PFSK-1 (cell line): Measurements from ENCODE around the gene DUS2.

Source experiments
- POLR2AphosphoS5 ChIP-seq: IDR thresholded peaks from 2 replicates; pipeline ENCODE4 v1.6.1; 2012; ENCODE audit warnings: low read depth, mild to moderate bottlenecking, control low read depth, low read length, moderate library complexity
- REST ChIP-seq, 2 experiments: IDR thresholded peaks; 2 replicates each; pipeline versions ENCODE4 v1.6.1 to v1.8.0; 2011 to 2012; ENCODE audit warnings: low read depth in 2 of 2, low read length in 2 of 2, control low read depth in 1 of 2, inconsistent platforms in 1 of 2, mild to moderate bottlenecking in 1 of 2, moderate library complexity in 1 of 2; ENCODE audit not compliant: insufficient read depth in 1 of 2
- SIN3A ChIP-seq: IDR thresholded peaks from 2 replicates; pipeline ENCODE4 v1.6.1; 2012; ENCODE audit warnings: mild to moderate bottlenecking, low read length, moderate library complexity, borderline replicate concordance; ENCODE audit not compliant: insufficient read depth
- TAF1 ChIP-seq: IDR thresholded peaks from 2 replicates; pipeline ENCODE4 v1.6.1; 2012; ENCODE audit warnings: low read length, control low read depth, borderline replicate concordance; ENCODE audit not compliant: insufficient read depth

- TF ChIP-seq POLR2AphosphoS5: no peak
- TF ChIP-seq REST (IDR thresholded peaks at IDR 0.05; ENCODE audit: insufficient read depth in 1 of 2, low read depth in 2 of 2, low read length in 2 of 2): no peak
- TF ChIP-seq TAF1: no peak
- no peak for TF ChIP-seq SIN3A
Measured at GRCh38 chr16:68013440-68013839, 9.6 kb upstream of the DUS2 start.
